ENCODE measurements around the gene EVX2. TPM values are rescaled to one million over a fixed set of nuclear protein-coding genes. Genes with fewer than 3 reads are reported as not detected.

The EVX2 gene
- total RNA-seq, 2 experiments from 2014 or later: not detected

GRCh38 chr2:176038694-176039093 lies 45.1 kb downstream of the EVX2 start:
- no peak overlapping the region for H3K27ac Mint-ChIP-seq
- H3K9me3 Mint-ChIP-seq: no peaks in the 10 kb centered on the region
- ATAC-seq (no peak), DNase-seq (no peak)
- no peak for TF ChIP-seq CTCF (IDR thresholded peaks at IDR 0.05)
- no peaks in the 10 kb centered on the region for H3K36me3 Mint-ChIP-seq (ENCODE audit: low read depth)
- intact Hi-C loops (cut with micrococcal nuclease): no loop called here
- ChIA-PET CTCF (interaction anchor here (0.7 kb wide), 1 partner anchor 57 kb away, joined by 3 read pairs; no protein-coding TSS in a partner anchor), POLR2A (no interaction called here)
- no peak overlapping the region for H3K4me3 Mint-ChIP-seq
- H3K27me3 Mint-ChIP-seq: peaks cover 29% of the 10 kb centered on the region
- no peaks in the 10 kb centered on the region for H3K4me1 Mint-ChIP-seq (ENCODE audit: low read depth)

- no peak for TF ChIP-seq CTCF (IDR thresholded peaks at IDR 0.05)
- Mint-ChIP-seq H3K36me3 (ENCODE audit: low read depth) (no peaks in the 10 kb centered on the region), H3K4me3 (no peak overlapping the region), H3K27me3 (peaks cover 20% of the 10 kb centered on the region), H3K27ac (no peak overlapping the region), H3K4me1 (ENCODE audit: low read depth) (no peaks in the 10 kb centered on the region), H3K9me3 (no peaks in the 10 kb centered on the region)
- CTCF ChIA-PET: no interaction called here
- DNase-seq: no peak
- ATAC-seq: no peak
- intact Hi-C loops (cut with micrococcal nuclease): no loop called here
- POLR2A ChIA-PET: no interaction called here
Observed at GRCh38 chr2:176035013-176035691, 48.6 kb downstream of the EVX2 start.

GRCh38 chr2:176027806-176028205 lies 56.0 kb downstream of the EVX2 start:
- H3K27ac Mint-ChIP-seq: no peak overlapping the region
- ATAC-seq (no peak), DNase-seq (no peak)
- no peaks in the 10 kb centered on the region for H3K9me3 Mint-ChIP-seq
- no peak for TF ChIP-seq CTCF (IDR thresholded peaks at IDR 0.05)
- H3K27me3 Mint-ChIP-seq: peaks cover 21% of the 10 kb centered on the region
- ChIA-PET CTCF (no interaction called here), POLR2A (no interaction called here)
- no peaks in the 10 kb centered on the region for H3K36me3 Mint-ChIP-seq (ENCODE audit: low read depth)
- H3K4me1 Mint-ChIP-seq (ENCODE audit: low read depth): no peaks in the 10 kb centered on the region
- no peak overlapping the region for H3K4me3 Mint-ChIP-seq
- intact Hi-C loops (cut with micrococcal nuclease): no loop called here

Other genes with a start within 250 kb of the EVX2 start
- 10 to 100 TPM; 41.9 to 44.7 TPM for gene LNPK, start 81.7 kb downstream of the EVX2 start, total RNA-seq
- not detected for gene HOXD13, start 8.8 kb upstream of the EVX2 start, total RNA-seq
- gene HOXD12, start 15.8 kb upstream of the EVX2 start, total RNA-seq: not detected
- not detected for gene HOXD11, start 23.3 kb upstream of the EVX2 start, total RNA-seq
- not detected for gene HOXD10, start 32.8 kb upstream of the EVX2 start, total RNA-seq
- not detected for gene HOXD9, start 38.8 kb upstream of the EVX2 start, total RNA-seq
- not detected for gene HOXD8, start 45.7 kb upstream of the EVX2 start, total RNA-seq
- not detected for gene HOXD4, start 67.6 kb upstream of the EVX2 start, total RNA-seq
- not detected for gene HOXD3, start 73.3 kb upstream of the EVX2 start, total RNA-seq
- not detected for gene HOXD1, start 104.7 kb upstream of the EVX2 start, total RNA-seq
- 10 to 100 TPM; 27.3 to 30.1 TPM for gene MTX2, start 185.5 kb upstream of the EVX2 start, total RNA-seq